GM18511 (cell line): ENCODE data around the gene CFAP57.
A peak's percentile ranks its signal among the peaks of the same experiment; 100 is the strongest.

Experiments used
- ATAC-seq: cut with Tn5 transposase; IDR thresholded peaks from one replicate; pipeline ENCODE4 v1.9.1; 2021; ENCODE audit warnings: mild to moderate bottlenecking, moderate library complexity; ENCODE audit not compliant: unreplicated experiment

The CFAP57 gene

GRCh38 chr1:43222879-43223278 is 50.7 kb downstream of the CFAP57 start:
- ATAC-seq, result no peak

GRCh38 chr1:43225168-43225567 is 53.0 kb downstream of the CFAP57 start:
- ATAC-seq, result no peak

- no peak for ATAC-seq
These were observed 55.1 kb downstream of the CFAP57 start for GRCh38 chr1:43227143-43227764.

- no peak for ATAC-seq
These were observed 58.0 kb downstream of the CFAP57 start for GRCh38 chr1:43229826-43230780.

- ATAC-seq, result no peak
These were observed 59.9 kb downstream of the CFAP57 start for GRCh38 chr1:43232074-43232473.

- ATAC-seq, result no peak
These were observed 60.4 kb downstream of the CFAP57 start for GRCh38 chr1:43232482-43232881.

- ATAC-seq, result no peak
These were observed 61.5 kb downstream of the CFAP57 start for GRCh38 chr1:43233631-43234030.

- ATAC-seq, result no peak
These were observed 62.1 kb downstream of the CFAP57 start for GRCh38 chr1:43234267-43234666.

GRCh38 chr1:43235040-43235439 is 62.9 kb downstream of the CFAP57 start:
- no peak for ATAC-seq

- ATAC-seq, result no peak
These were observed 63.5 kb downstream of the CFAP57 start for GRCh38 chr1:43235451-43236121.

- no peak for ATAC-seq
These were observed 65.0 kb downstream of the CFAP57 start for GRCh38 chr1:43237121-43237520.

- ATAC-seq, result no peak
These were observed 66.0 kb downstream of the CFAP57 start for GRCh38 chr1:43238085-43238484.

- ATAC-seq, result no peak
These were observed 66.9 kb downstream of the CFAP57 start for GRCh38 chr1:43238991-43239469.

- ATAC-seq, result peak; percentile 78
These were observed 67.4 kb downstream of the CFAP57 start for GRCh38 chr1:43239484-43239883.

- no peak for ATAC-seq
These were observed 69.3 kb downstream of the CFAP57 start for GRCh38 chr1:43241413-43241836.

GRCh38 chr1:43243299-43243698 is 71.2 kb downstream of the CFAP57 start:
- ATAC-seq, result no peak

GRCh38 chr1:43246466-43247213 is 74.5 kb downstream of the CFAP57 start:
- no peak for ATAC-seq

GRCh38 chr1:43247256-43247921 is 75.3 kb downstream of the CFAP57 start:
- ATAC-seq, result no peak

- ATAC-seq, result no peak
These were observed 78.2 kb downstream of the CFAP57 start for GRCh38 chr1:43250351-43250761.

- no peak for ATAC-seq
These were observed 78.9 kb downstream of the CFAP57 start for GRCh38 chr1:43251024-43251423.
